HepG2 (cell line): ENCODE measurements around the gene ATP13A4. TPM values are rescaled to one million over a fixed set of nuclear protein-coding genes. Genes with fewer than 3 reads are reported as not detected.

ENCODE experiments used
- ATAC-seq: fragments of 200-7000 bp; cut with Tn5 transposase; 3 replicates; pipeline ENCODE4 v1.9.1; 2020; ENCODE audit warnings: mild to moderate bottlenecking, moderate library complexity
- BruUV-seq: library from RNA; stranded (reverse); fragments of 400-500 nt; replicated peaks from 2 replicates; lab custom pipeline; 2021; lab: Mats Ljungman, UMichigan
- CTCF ChIA-PET: fragments of 300-600 bp; formaldehyde crosslinking; extraction: SDS; loops from one replicate; lab custom pipeline; 2021; ENCODE audit warnings: low total read pairs, inconsistent platforms, low intra/inter-chr PET ratio; lab: Yijun Ruan, JAX
- POLR2A ChIA-PET: fragments of 350-600 bp; sonication (Branson Sonifier 250); formaldehyde crosslinking; loops from one replicate; lab custom pipeline; 2020; ENCODE audit warnings: antibody characterized with exemption, inconsistent platforms; lab: Yijun Ruan, JAX
- DNase-seq: peaks from one replicate; pipeline ENCODE4 v3.0.0-alpha.2; 2015; ENCODE audit warnings: low spot score
- FAIRE-seq: peaks from 3 replicates; lab custom pipeline; 2011; peaks lifted over from hg19 to GRCh38; lab: Jason Lieb, UNC
- H2AFZ ChIP-seq: one replicate; pipeline ENCODE4 v1.6.1; 2011; ENCODE audit warnings: low read length, inconsistent platforms
- H3K27ac ChIP-seq: fragments of 300-600 bp; 3 replicates; pipeline ENCODE4 v1.8.0; 2011; ENCODE audit warnings: mixed run types, mild to moderate bottlenecking, mixed read lengths, low read length, inconsistent platforms; ENCODE audit not compliant: insufficient read depth; ENCODE audit errors: extremely low read length
- H3K27me3 ChIP-seq, 2 experiments: fragments of 200-600 bp in 1 of 2; 2 replicates in 1 of 2; 3 replicates in 1 of 2; pipeline versions ENCODE4 v1.6.0 to v1.8.0; 2011; ENCODE audit warnings: low read length in 2 of 2, mild to moderate bottlenecking in 2 of 2, moderate library complexity in 2 of 2, inconsistent platforms in 1 of 2; ENCODE audit not compliant: insufficient read depth in 2 of 2, control insufficient read depth in 1 of 2
- H3K36me3 ChIP-seq, 2 experiments: fragments of 200-600 bp in 1 of 2; replicated peaks in 1 of 2; 2 replicates in 1 of 2; 3 replicates in 1 of 2; pipeline versions ENCODE4 v1.5.1 to v1.8.0; 2011; ENCODE audit warnings: low read length in 2 of 2, inconsistent platforms in 1 of 2; ENCODE audit not compliant: insufficient read depth in 2 of 2, control insufficient read depth in 1 of 2
- H3K4me1 ChIP-seq: 2 replicates; pipeline ENCODE4 v1.5.1; 2012; ENCODE audit warnings: low read length, inconsistent platforms; ENCODE audit not compliant: insufficient read depth
- H3K4me2 ChIP-seq: 2 replicates; pipeline ENCODE4 v1.6.0; 2011; ENCODE audit warnings: low read depth, low read length, inconsistent platforms
- H3K4me3 ChIP-seq, 3 experiments: fragments of 200-600 bp in 1 of 3; sonication (generic), shearing (Covaris generic) in 1 of 3; replicated peaks in 1 of 3; 2 replicates each; pipeline ENCODE4 v1.5.1; 2011 to 2016; ENCODE audit warnings: low read length in 3 of 3, inconsistent platforms in 2 of 3, low read depth in 2 of 3, mild to moderate bottlenecking in 2 of 3, control low read depth in 1 of 3, mixed read lengths in 1 of 3; ENCODE audit not compliant: insufficient read depth in 1 of 3
- H3K79me2 ChIP-seq: one replicate; pipeline ENCODE4 v1.6.1; 2011; ENCODE audit warnings: low read length, inconsistent platforms; ENCODE audit not compliant: insufficient read depth
- H3K9ac ChIP-seq: 2 replicates; pipeline ENCODE4 v1.6.0; 2011; ENCODE audit warnings: mild to moderate bottlenecking, low read depth, low read length, inconsistent platforms; ENCODE audit not compliant: insufficient read depth
- H3K9me3 ChIP-seq: 2 replicates; pipeline ENCODE4 v1.5.1; 2012; ENCODE audit warnings: mild to moderate bottlenecking, low read length
- H4K20me1 ChIP-seq: 2 replicates; pipeline ENCODE4 v1.6.0; 2011; ENCODE audit warnings: inconsistent platforms, mild to moderate bottlenecking, low read length, moderate library complexity; ENCODE audit not compliant: insufficient read depth
- ELF3 ChIP-seq: IDR thresholded peaks from 2 replicates; pipeline ENCODE4 v1.6.1; 2016; ENCODE audit warnings: missing genetic modification reagents, missing compliant biosample characterization
- GTF2F1 ChIP-seq: fragments of 150-350 bp; IDR thresholded peaks from 2 replicates; pipeline ENCODE4 v1.6.1; 2014; ENCODE audit warnings: low read length
- HNRNPH1 ChIP-seq: fragments of 200-400 bp; formaldehyde crosslinking; optimal IDR thresholded peaks from 2 replicates; pipeline ENCODE3; 2017; ENCODE audit warnings: mild to moderate bottlenecking, low read depth, low read length
- KMT2B ChIP-seq: IDR thresholded peaks from 2 replicates; pipeline ENCODE4 v1.6.1; 2016; ENCODE audit warnings: missing genetic modification reagents, missing compliant biosample characterization
- NFATC3 ChIP-seq: sonication (generic); formaldehyde crosslinking; IDR thresholded peaks from 2 replicates; pipeline ENCODE4 v1.5.1; 2020; ENCODE audit warnings: mild to moderate bottlenecking, missing genetic modification reagents
- NFE2 ChIP-seq: sonication (generic); formaldehyde crosslinking; IDR thresholded peaks from 2 replicates; pipeline ENCODE4 v1.4.0; 2020; ENCODE audit warnings: missing genetic modification reagents
- NFYB ChIP-seq: sonication (generic); formaldehyde crosslinking; IDR thresholded peaks from 2 replicates; pipeline ENCODE4 v1.4.0; 2020; ENCODE audit warnings: missing genetic modification reagents
- SETDB1 ChIP-seq: sonication (generic); formaldehyde crosslinking; IDR thresholded peaks from 2 replicates; pipeline ENCODE4 v1.5.1; 2020; ENCODE audit warnings: missing genetic modification reagents, mild to moderate bottlenecking, borderline replicate concordance
- U2AF2 ChIP-seq: fragments of 200-400 bp; formaldehyde crosslinking; IDR thresholded peaks from 2 replicates; pipeline ENCODE4 v1.6.1; 2017; ENCODE audit warnings: low read depth, mild to moderate bottlenecking, low read length
- ZNF326 ChIP-seq: sonication (generic); formaldehyde crosslinking; IDR thresholded peaks from 2 replicates; pipeline ENCODE4 v1.4.0; 2020; ENCODE audit warnings: missing genetic modification reagents, borderline replicate concordance
- ZNF7 ChIP-seq: IDR thresholded peaks from 2 replicates; pipeline ENCODE4 v1.6.1; 2016; ENCODE audit warnings: missing biosample characterization, missing genetic modification reagents
- ZNF775 ChIP-seq: sonication (generic); formaldehyde crosslinking; IDR thresholded peaks from 2 replicates; pipeline ENCODE4 v1.4.0; 2020; ENCODE audit warnings: missing genetic modification reagents, mild to moderate bottlenecking, moderate library complexity, borderline replicate concordance
- WGBS: methylation state at CpG from one replicate; pipeline ENCODE4 v1.1.6; 2017; ENCODE audit warnings: low lambda C conversion rate; 5-methylcytosine and 5-hydroxymethylcytosine counted together
- in situ Hi-C: cut with HindIII; loops from 2 replicates; pipeline ENCODE4 v1.10.0; 2017; ENCODE audit warnings: low pct_unique_long_range_greater_than_20kb; ENCODE audit not compliant: extremely low pct_ligation_motif_present
- intact Hi-C: fragments of 100-400 bp; cut with micrococcal nuclease; formaldehyde crosslinking; loops from one replicate; pipeline ENCODE4 v1.10.0; 2022; ENCODE audit not compliant: unreplicated experiment
- polyA plus RNA-seq, 8 experiments: library from polyadenylated mRNA; depleted of rRNA in 3 of 8; stranded (reverse) in 7 of 8; unstranded in 1 of 8; fragments of >200 nt; fragmentation: Illumina TruSeq in 4 of 8; extraction: Trizol in 4 of 8; gene quantifications; 2 replicates each; pipeline versions ENCODE4 v1.2.1 to v1.2.3, GENCODE V29; 2011 to 2016; ENCODE audit warnings: low read depth in 4 of 8, missing spikeins in 1 of 8, mixed read lengths in 1 of 8; ENCODE audit not compliant: insufficient read depth in 1 of 8
- total RNA-seq, 5 experiments: library from RNA; depleted of rRNA; stranded (reverse); fragments of >200 nt; fragmentation: Illumina TruSeq; extraction: Trizol; gene quantifications; 2 replicates each; pipeline ENCODE4 v1.2.3, GENCODE V29; 2016; ENCODE audit warnings: low read depth in 1 of 5
- TF ChIP-seq, protein P1 (sequence below): sonication (generic); formaldehyde crosslinking; IDR thresholded peaks from 2 replicates; pipeline ENCODE4 v1.5.0; 2020; ENCODE audit warnings: mild to moderate bottlenecking, low read depth, missing genetic modification reagents, borderline replicate concordance
- TF ChIP-seq, protein P2 (sequence below): sonication (generic); formaldehyde crosslinking; IDR thresholded peaks from 2 replicates; pipeline ENCODE4 v1.4.0; 2020; ENCODE audit warnings: mild to moderate bottlenecking, missing genetic modification reagents
- TF ChIP-seq, protein P3 (sequence below): sonication (generic); formaldehyde crosslinking; IDR thresholded peaks from 2 replicates; pipeline ENCODE4 v1.5.1; 2020; ENCODE audit warnings: missing genetic modification reagents, mild to moderate bottlenecking, borderline replicate concordance
- TF ChIP-seq, protein P4 (sequence below), 2 experiments: IDR thresholded peaks; 2 replicates each; pipeline ENCODE4 v1.6.1; 2011 to 2012; ENCODE audit warnings: low read length in 2 of 2, borderline replicate concordance in 1 of 2, low read depth in 1 of 2, mild to moderate bottlenecking in 1 of 2, moderate library complexity in 1 of 2
- TF ChIP-seq, protein P5 (sequence below): IDR thresholded peaks from 2 replicates; pipeline ENCODE4 v1.6.1; 2016; ENCODE audit warnings: missing biosample characterization, missing genetic modification reagents, low read depth

Gene ATP13A4
- total and polyA plus RNA-seq, 2 of the 13 experiments (the other 11 are each of a cell fraction or from before 2014, with no cell fraction given) = 0.01 to 0.07 TPM

DNA sequence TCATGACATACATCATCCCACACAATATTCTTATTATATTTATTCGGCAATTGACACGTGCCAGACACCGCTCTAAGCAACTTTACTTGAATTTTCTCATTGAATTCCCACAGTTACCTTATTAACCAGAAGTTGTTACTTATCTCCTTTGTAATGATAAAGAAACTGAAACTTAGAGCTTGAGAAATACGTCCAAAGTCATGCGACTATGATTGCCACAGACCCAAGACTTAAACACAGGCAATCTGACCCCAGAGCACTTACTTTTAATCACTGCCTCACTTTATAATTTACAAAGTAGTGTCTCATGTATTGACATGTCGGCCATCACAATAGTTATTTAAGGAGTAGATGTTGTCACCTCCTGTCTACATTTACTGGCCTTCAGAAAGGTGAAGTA is 64.7 kb downstream of the ATP13A4 start:
- no TSS peak for BruUV-seq
- Histone ChIP-seq H3K4me3 (no peak overlapping the region), H3K27ac (no peak overlapping the region), H3K9ac (no peak overlapping the region), H3K4me1 (no peaks in the 10 kb centered on the region), H3K27me3 (no peaks in the 10 kb centered on the region), H2AFZ (no peak overlapping the region), H3K4me2 (no peak overlapping the region), H3K36me3 (no peaks in the 10 kb centered on the region), H4K20me1 (no peaks in the 10 kb centered on the region), H3K9me3 (no peaks in the 10 kb centered on the region), H3K79me2 (no peaks in the 10 kb centered on the region)
- ChIA-PET CTCF (no interaction called here), POLR2A (no interaction called here)
- DNase-seq (no peak), ATAC-seq (no peak), FAIRE-seq (no peak)
- no peak for TF ChIP-seq ZNF7 (CRISPR knock-in tag)
- TF ChIP-seq NFE2 (CRISPR knock-in tag) = no peak
- TF ChIP-seq KMT2B (CRISPR knock-in tag) = no peak
- no peak for TF ChIP-seq NFYB (CRISPR knock-in tag)
- TF ChIP-seq ELF3 = no peak
- no peak for TF ChIP-seq HNRNPH1
- TF ChIP-seq, protein P1, sequence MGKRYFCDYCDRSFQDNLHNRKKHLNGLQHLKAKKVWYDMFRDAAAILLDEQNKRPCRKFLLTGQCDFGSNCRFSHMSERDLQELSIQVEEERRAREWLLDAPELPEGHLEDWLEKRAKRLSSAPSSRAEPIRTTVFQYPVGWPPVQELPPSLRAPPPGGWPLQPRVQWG = no peak
- TF ChIP-seq ZNF326 (CRISPR knock-in tag) = no peak
- TF ChIP-seq U2AF2 = no peak
- TF ChIP-seq, protein P2, sequence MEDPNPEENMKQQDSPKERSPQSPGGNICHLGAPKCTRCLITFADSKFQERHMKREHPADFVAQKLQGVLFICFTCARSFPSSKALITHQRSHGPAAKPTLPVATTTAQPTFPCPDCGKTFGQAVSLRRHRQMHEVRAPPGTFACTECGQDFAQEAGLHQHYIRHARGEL = no peak
- TF ChIP-seq SETDB1 (CRISPR knock-in tag) = no peak
- no peak for TF ChIP-seq ZNF775 (CRISPR knock-in tag)
- TF ChIP-seq, protein P3, sequence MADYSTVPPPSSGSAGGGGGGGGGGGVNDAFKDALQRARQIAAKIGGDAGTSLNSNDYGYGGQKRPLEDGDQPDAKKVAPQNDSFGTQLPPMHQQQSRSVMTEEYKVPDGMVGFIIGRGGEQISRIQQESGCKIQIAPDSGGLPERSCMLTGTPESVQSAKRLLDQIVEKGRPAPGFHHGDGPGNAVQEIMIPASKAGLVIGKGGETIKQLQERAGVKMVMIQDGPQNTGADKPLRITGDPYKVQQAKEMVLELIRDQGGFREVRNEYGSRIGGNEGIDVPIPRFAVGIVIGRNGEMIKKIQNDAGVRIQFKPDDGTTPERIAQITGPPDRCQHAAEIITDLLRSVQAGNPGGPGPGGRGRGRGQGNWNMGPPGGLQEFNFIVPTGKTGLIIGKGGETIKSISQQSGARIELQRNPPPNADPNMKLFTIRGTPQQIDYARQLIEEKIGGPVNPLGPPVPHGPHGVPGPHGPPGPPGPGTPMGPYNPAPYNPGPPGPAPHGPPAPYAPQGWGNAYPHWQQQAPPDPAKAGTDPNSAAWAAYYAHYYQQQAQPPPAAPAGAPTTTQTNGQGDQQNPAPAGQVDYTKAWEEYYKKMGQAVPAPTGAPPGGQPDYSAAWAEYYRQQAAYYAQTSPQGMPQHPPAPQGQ (CRISPR knock-in tag) = no peak
- TF ChIP-seq, protein P4, sequence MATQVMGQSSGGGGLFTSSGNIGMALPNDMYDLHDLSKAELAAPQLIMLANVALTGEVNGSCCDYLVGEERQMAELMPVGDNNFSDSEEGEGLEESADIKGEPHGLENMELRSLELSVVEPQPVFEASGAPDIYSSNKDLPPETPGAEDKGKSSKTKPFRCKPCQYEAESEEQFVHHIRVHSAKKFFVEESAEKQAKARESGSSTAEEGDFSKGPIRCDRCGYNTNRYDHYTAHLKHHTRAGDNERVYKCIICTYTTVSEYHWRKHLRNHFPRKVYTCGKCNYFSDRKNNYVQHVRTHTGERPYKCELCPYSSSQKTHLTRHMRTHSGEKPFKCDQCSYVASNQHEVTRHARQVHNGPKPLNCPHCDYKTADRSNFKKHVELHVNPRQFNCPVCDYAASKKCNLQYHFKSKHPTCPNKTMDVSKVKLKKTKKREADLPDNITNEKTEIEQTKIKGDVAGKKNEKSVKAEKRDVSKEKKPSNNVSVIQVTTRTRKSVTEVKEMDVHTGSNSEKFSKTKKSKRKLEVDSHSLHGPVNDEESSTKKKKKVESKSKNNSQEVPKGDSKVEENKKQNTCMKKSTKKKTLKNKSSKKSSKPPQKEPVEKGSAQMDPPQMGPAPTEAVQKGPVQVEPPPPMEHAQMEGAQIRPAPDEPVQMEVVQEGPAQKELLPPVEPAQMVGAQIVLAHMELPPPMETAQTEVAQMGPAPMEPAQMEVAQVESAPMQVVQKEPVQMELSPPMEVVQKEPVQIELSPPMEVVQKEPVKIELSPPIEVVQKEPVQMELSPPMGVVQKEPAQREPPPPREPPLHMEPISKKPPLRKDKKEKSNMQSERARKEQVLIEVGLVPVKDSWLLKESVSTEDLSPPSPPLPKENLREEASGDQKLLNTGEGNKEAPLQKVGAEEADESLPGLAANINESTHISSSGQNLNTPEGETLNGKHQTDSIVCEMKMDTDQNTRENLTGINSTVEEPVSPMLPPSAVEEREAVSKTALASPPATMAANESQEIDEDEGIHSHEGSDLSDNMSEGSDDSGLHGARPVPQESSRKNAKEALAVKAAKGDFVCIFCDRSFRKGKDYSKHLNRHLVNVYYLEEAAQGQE (IDR thresholded peaks at IDR 0.05; ENCODE audit: borderline replicate concordance in 1 of 2, low read depth in 1 of 2, low read length in 2 of 2) = no peak
- TF ChIP-seq GTF2F1 = no peak
- TF ChIP-seq, protein P5, sequence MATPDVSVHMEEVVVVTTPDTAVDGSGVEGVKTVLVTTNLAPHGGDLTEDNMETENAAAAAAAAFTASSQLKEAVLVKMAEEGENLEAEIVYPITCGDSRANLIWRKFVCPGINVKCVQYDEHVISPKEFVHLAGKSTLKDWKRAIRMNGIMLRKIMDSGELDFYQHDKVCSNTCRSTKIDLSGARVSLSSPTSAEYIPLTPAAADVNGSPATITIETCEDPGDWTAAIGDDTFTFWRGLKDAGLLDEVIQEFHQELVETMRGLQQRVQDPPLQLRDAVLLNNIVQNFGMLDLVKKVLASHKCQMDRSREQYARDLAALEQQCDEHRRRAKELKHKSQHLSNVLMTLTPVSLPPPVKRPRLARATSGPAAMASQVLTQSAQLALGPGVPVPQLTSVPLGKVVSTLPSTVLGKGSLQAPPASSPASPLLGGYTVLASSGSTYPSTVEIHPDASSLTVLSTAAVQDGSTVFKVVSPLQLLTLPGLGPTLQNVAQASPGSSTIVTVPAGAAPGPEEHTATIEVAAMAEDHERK (CRISPR knock-in tag) = no peak
- no peak for TF ChIP-seq NFATC3 (CRISPR knock-in tag)
- WGBS = 3% methylated on average over 6 of the region's 6 CpGs
- intact Hi-C loops (no loop called here), in situ Hi-C loops (no loop called here)
